Measurements from ENCODE around the gene MOK.

- TF ChIP-seq CTCF (IDR thresholded peaks at IDR 0.05), result no peak
- TF ChIP-seq POLR2A (IDR thresholded peaks at IDR 0.05), result no peak
- no peak for TF ChIP-seq POLR2AphosphoS5 (IDR thresholded peaks at IDR 0.05; ENCODE audit: insufficient read depth in 1 of 2, low read depth in 1 of 2)
Observed at GRCh38 chr14:102351023-102351422, 46.1 kb upstream of the MOK start.

Measured in vagina (tissue), 2 donors.